Measurements from ENCODE around the gene PREP. TPM values are rescaled to one million over a fixed set of nuclear protein-coding genes. Genes with fewer than 3 reads are reported as not detected.
"Not testable (repeated sequence)": the region's sequence is repeated elsewhere in the genome, so short reads cannot be mapped to it uniquely, and the experiment has no call there.

Gene PREP
- total RNA-seq, 2 experiments from 2014 or later, result 42.1 to 47.0 TPM

- Mint-ChIP-seq H3K36me3 (ENCODE audit: low read depth) (no peaks in the 10 kb centered on the region), H3K9me3 (no peaks in the 10 kb centered on the region), H3K27ac (no peak overlapping the region), H3K27me3 (peaks cover 14% of the 10 kb centered on the region), H3K4me3 (no peak overlapping the region), H3K4me1 (no peaks in the 10 kb centered on the region)
- CTCF ChIA-PET, result no interaction called here
- no peak for DNase-seq
- POLR2A ChIA-PET, result no interaction called here
Observed at GRCh38 chr6:105259913-105260889, 142.7 kb downstream of the PREP start.

GRCh38 chr6:105258816-105259215, 144.1 kb downstream of the PREP start:
- Mint-ChIP-seq H3K27ac (no peak overlapping the region), H3K9me3 (no peaks in the 10 kb centered on the region), H3K4me1 (no peaks in the 10 kb centered on the region), H3K36me3 (ENCODE audit: low read depth) (no peaks in the 10 kb centered on the region), H3K27me3 (peaks cover 14% of the 10 kb centered on the region), H3K4me3 (no peak overlapping the region)
- ChIA-PET POLR2A (no interaction called here), CTCF (no interaction called here)
- DNase-seq, result no peak

- H3K27me3 Mint-ChIP-seq, result peaks cover 14% of the 10 kb centered on the region
- no peaks in the 10 kb centered on the region for H3K9me3 Mint-ChIP-seq
- DNase-seq, result no peak
- H3K4me1 Mint-ChIP-seq, result no peaks in the 10 kb centered on the region
- H3K27ac Mint-ChIP-seq, result no peak overlapping the region
- no peak overlapping the region for H3K4me3 Mint-ChIP-seq
- ChIA-PET CTCF (no interaction called here), POLR2A (no interaction called here)
- H3K36me3 Mint-ChIP-seq (ENCODE audit: low read depth), result no peaks in the 10 kb centered on the region
Observed at GRCh38 chr6:105257340-105257739, 145.5 kb downstream of the PREP start.

- peaks cover 20% of the 10 kb centered on the region for H3K27me3 Mint-ChIP-seq
- POLR2A ChIA-PET, result no interaction called here
- DNase-seq, result no peak
- H3K4me3 Mint-ChIP-seq, result no peak overlapping the region
- H3K36me3 Mint-ChIP-seq (ENCODE audit: low read depth), result no peaks in the 10 kb centered on the region
- H3K9me3 Mint-ChIP-seq, result no peaks in the 10 kb centered on the region
- H3K27ac Mint-ChIP-seq, result no peak overlapping the region
- CTCF ChIA-PET, result no interaction called here
- H3K4me1 Mint-ChIP-seq, result no peaks in the 10 kb centered on the region
Observed at GRCh38 chr6:105256619-105257018, 146.3 kb downstream of the PREP start.

- peaks cover 14% of the 10 kb centered on the region for H3K27me3 Mint-ChIP-seq
- no peak overlapping the region for H3K27ac Mint-ChIP-seq
- no peak overlapping the region for H3K4me3 Mint-ChIP-seq
- no peak for DNase-seq
- ChIA-PET CTCF (no interaction called here), POLR2A (no interaction called here)
- H3K36me3 Mint-ChIP-seq (ENCODE audit: low read depth), result no peaks in the 10 kb centered on the region
- H3K9me3 Mint-ChIP-seq, result no peaks in the 10 kb centered on the region
- no peaks in the 10 kb centered on the region for H3K4me1 Mint-ChIP-seq
Observed at GRCh38 chr6:105253787-105254186, 149.1 kb downstream of the PREP start.

GRCh38 chr6:105251689-105252088, 151.2 kb downstream of the PREP start:
- Mint-ChIP-seq H3K9me3 (no peaks in the 10 kb centered on the region), H3K4me1 (no peaks in the 10 kb centered on the region), H3K27ac (no peak overlapping the region), H3K36me3 (ENCODE audit: low read depth) (no peaks in the 10 kb centered on the region), H3K27me3 (peaks cover 11% of the 10 kb centered on the region), H3K4me3 (no peak overlapping the region)
- ChIA-PET CTCF (no interaction called here), POLR2A (no interaction called here)
- no peak for DNase-seq

GRCh38 chr6:105250533-105250932, 152.3 kb downstream of the PREP start:
- POLR2A ChIA-PET, result no interaction called here
- CTCF ChIA-PET, result no interaction called here
- H3K27ac Mint-ChIP-seq, result no peak overlapping the region
- no peaks in the 10 kb centered on the region for H3K4me1 Mint-ChIP-seq
- no peaks in the 10 kb centered on the region for H3K36me3 Mint-ChIP-seq (ENCODE audit: low read depth)
- DNase-seq, result no peak
- H3K4me3 Mint-ChIP-seq, result no peak overlapping the region
- H3K9me3 Mint-ChIP-seq, result no peaks in the 10 kb centered on the region
- H3K27me3 Mint-ChIP-seq, result peaks cover 7% of the 10 kb centered on the region

- DNase-seq, result no peak
- Mint-ChIP-seq H3K27ac (no peak overlapping the region), H3K9me3 (no peaks in the 10 kb centered on the region), H3K36me3 (ENCODE audit: low read depth) (no peaks in the 10 kb centered on the region), H3K27me3 (peaks cover 16% of the 10 kb centered on the region), H3K4me1 (no peaks in the 10 kb centered on the region), H3K4me3 (no peak overlapping the region)
- POLR2A ChIA-PET, result no interaction called here
- CTCF ChIA-PET, result interaction anchor here (0.6 to 1.0 kb wide), 2 partner anchors 15 to 38 kb away, joined by 3 to 4 read pairs; no protein-coding TSS in a partner anchor
Observed at GRCh38 chr6:105243487-105243886, 159.4 kb downstream of the PREP start.

GRCh38 chr6:105235155-105235554, 167.7 kb downstream of the PREP start:
- Mint-ChIP-seq H3K27me3 (peaks cover 27% of the 10 kb centered on the region), H3K4me3 (no peak overlapping the region), H3K4me1 (no peaks in the 10 kb centered on the region), H3K36me3 (ENCODE audit: low read depth) (no peaks in the 10 kb centered on the region), H3K27ac (no peak overlapping the region), H3K9me3 (peaks cover 9% of the 10 kb centered on the region)
- ChIA-PET POLR2A (no interaction called here), CTCF (no interaction called here)
- DNase-seq, result no peak

GRCh38 chr6:105231771-105232170, 171.1 kb downstream of the PREP start:
- H3K36me3 Mint-ChIP-seq (ENCODE audit: low read depth); H3K9me3 Mint-ChIP-seq; H3K27ac Mint-ChIP-seq; H3K4me3 Mint-ChIP-seq; POLR2A ChIA-PET; H3K4me1 Mint-ChIP-seq; DNase-seq; CTCF ChIA-PET: not testable (repeated sequence)
- peaks cover 16% of the 10 kb centered on the region for H3K27me3 Mint-ChIP-seq

Other genes with a start within 250 kb of the PREP start
- not detected for gene POPDC3, start 223.1 kb downstream of the PREP start, total RNA-seq

All from activated CD4-positive, alpha-beta T cell treated with anti-CD3 and anti-CD28 coated beads, Interleukin-2, amount 10 ng/mL, durations not matched to agents 7 days and 5 days (primary cell).